ENCODE results near the gene MELK. TPM values are rescaled to one million over a fixed set of nuclear protein-coding genes. Genes with fewer than 3 reads are reported as not detected.

MELK gene
- total and polyA plus RNA-seq, 2 of the 13 experiments (the other 11 are each of a cell fraction or from before 2014, with no cell fraction given): 16.7 to 50.4 TPM

DNA sequence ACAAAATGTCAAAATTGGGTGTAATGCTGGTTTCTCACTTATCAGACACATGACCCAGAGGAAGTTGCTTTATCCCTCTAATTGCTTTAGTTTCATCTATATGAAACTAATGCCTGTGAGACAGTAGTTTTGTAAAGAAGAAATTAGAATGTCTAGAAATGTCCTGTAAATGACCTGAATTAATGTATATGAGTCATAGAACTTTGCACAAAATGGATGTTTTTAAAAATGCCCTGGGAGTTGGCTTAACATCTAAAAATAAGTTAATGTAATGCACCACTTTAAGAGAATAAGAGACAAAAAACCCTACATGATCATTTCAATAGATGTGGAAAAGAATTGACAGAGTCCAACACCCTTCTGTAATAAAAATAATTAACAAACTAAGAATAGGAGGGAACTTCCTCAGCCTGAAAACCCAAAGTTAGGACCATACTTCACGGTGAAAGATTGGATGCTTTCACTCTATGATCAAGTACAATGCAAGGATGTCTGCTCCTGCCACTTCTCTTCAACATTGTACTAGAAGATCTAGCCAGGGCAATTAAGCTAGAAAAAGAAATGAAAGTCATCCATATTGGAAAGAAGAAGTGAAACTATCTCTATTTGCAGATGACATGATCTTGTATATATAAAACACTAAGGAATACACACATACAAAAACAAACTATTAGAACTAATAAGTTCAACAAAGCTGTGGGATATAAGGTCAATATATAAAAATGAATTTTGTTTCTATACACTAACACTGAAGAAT lies 117.9 kb downstream of the MELK start (continued):
- TF ChIP-seq CREB3 (CRISPR knock-in tag; IDR thresholded peaks at IDR 0.05) (no peak), IRF2 (CRISPR knock-in tag; IDR thresholded peaks at IDR 0.05) (no peak)

DNA sequence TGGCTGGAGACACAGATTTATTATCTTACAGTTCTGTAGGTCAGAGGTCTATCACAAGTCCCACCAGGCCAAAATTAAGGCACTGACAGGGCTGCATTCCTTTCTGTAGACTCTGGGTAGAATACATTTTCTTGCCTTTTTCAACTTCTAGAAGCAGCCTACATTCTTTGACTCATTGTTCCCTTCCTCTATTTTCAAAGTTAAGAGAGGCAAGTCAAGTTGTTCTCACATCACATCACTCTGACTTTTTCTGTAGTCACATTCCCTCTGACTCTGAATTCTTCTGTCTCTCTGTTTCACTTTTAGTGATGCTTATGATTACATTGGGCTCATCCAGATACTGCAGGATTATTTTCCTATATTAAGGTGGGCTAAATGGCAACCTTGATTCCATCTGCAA lies 119.0 kb downstream of the MELK start:
- no peaks in the 10 kb centered on the region for H3K36me3 ChIP-seq (replicated peaks in 1 of 2; ENCODE audit: control insufficient read depth in 1 of 2, insufficient read depth in 2 of 2, low read length in 2 of 2)
- no peaks in the 10 kb centered on the region for H3K79me2 ChIP-seq (ENCODE audit: insufficient read depth, low read length)
- no peak overlapping the region for H3K27ac ChIP-seq (ENCODE audit: extremely low read length, insufficient read depth, low read length)
- ATAC-seq (no peak), FAIRE-seq (no peak), DNase-seq (ENCODE audit: low spot score) (no peak)
- POLR2A ChIA-PET: no interaction called here
- H3K9ac ChIP-seq (ENCODE audit: insufficient read depth, low read depth, low read length): no peak overlapping the region
- H2AFZ ChIP-seq (ENCODE audit: low read length): no peak overlapping the region
- CTCF ChIA-PET (ENCODE audit: low intra/inter-chr PET ratio, low total read pairs): no interaction called here
- H3K4me3 ChIP-seq (replicated peaks in 1 of 3; ENCODE audit: insufficient read depth in 1 of 3, low read depth in 2 of 3, low read length in 3 of 3): no peak overlapping the region
- in situ Hi-C loops (cut with HindIII; ENCODE audit: extremely low pct_ligation_motif_present, low pct_unique_long_range_greater_than_20kb): no loop called here
- no TSS peak for BruUV-seq (replicated peaks)
- no peak overlapping the region for H3K4me2 ChIP-seq (ENCODE audit: low read depth, low read length)
- H3K27me3 ChIP-seq (ENCODE audit: control insufficient read depth in 1 of 2, insufficient read depth in 2 of 2, low read length in 2 of 2): no peaks in the 10 kb centered on the region
- no peaks in the 10 kb centered on the region for H4K20me1 ChIP-seq (ENCODE audit: insufficient read depth, low read length)
- intact Hi-C loops (cut with micrococcal nuclease; ENCODE audit: unreplicated experiment): no loop called here
- H3K4me1 ChIP-seq (ENCODE audit: insufficient read depth, low read length): no peaks in the 10 kb centered on the region
- TF ChIP-seq ZNF570 (CRISPR knock-in tag; IDR thresholded peaks at IDR 0.05; ENCODE audit: borderline replicate concordance) (no peak), ZSCAN12 (CRISPR knock-in tag; IDR thresholded peaks at IDR 0.05) (no peak), ZNF775 (CRISPR knock-in tag; IDR thresholded peaks at IDR 0.05; ENCODE audit: borderline replicate concordance) (no peak), NCOA5 (CRISPR knock-in tag; IDR thresholded peaks at IDR 0.05) (no peak), REXO4 (CRISPR knock-in tag; IDR thresholded peaks at IDR 0.05; ENCODE audit: borderline replicate concordance) (no peak), ZNF780A (CRISPR knock-in tag; IDR thresholded peaks at IDR 0.05) (no peak), NR2F1 (CRISPR knock-in tag; IDR thresholded peaks at IDR 0.05) (no peak), ZBTB20 (CRISPR knock-in tag; IDR thresholded peaks at IDR 0.05; ENCODE audit: borderline replicate concordance, low read depth) (no peak), ZNF552 (CRISPR knock-in tag; IDR thresholded peaks at IDR 0.05; ENCODE audit: borderline replicate concordance) (no peak), ZNF367 (CRISPR knock-in tag; IDR thresholded peaks at IDR 0.05; ENCODE audit: borderline replicate concordance) (no peak), ZNF782 (CRISPR knock-in tag; IDR thresholded peaks at IDR 0.05; ENCODE audit: borderline replicate concordance) (no peak), PAXIP1 (CRISPR knock-in tag; conservative IDR thresholded peaks at IDR 0.05) (no peak)
- H3K9me3 ChIP-seq (ENCODE audit: low read length): no peaks in the 10 kb centered on the region
